ENCODE data around the gene ATXN1. TPM values are rescaled to one million over a fixed set of nuclear protein-coding genes. Genes with fewer than 3 reads are reported as not detected.
A peak's percentile ranks its signal among the peaks of the same experiment; 100 is the strongest.

Gene ATXN1
- total RNA-seq, 3 donors from 2014 or later, result 30.4 to 87.3 (median 50.1) TPM

DNA sequence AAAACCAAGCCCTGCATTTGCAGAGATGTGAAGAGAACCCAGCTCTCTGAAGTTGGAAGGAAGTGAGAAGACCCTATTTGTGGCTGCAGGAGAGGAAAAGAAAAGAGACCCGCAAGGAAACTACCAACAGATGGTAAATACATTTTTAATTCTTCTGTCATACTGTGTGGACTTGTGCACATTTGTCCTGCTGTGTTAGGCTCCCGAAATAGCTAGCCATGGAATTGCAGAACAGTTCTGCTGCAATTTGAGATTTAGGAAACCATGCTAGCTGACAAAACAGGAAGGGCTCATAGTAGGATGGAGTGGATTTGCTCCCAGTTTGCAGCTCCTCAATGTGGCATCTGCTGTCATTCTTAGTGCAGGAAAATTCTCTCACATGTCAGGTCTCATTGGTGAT is 12.1 kb upstream of the ATXN1 start:
- no peaks in the 10 kb centered on the region for H3K36me3 ChIP-seq (ENCODE audit: low read depth)
- TF ChIP-seq, protein P1, sequence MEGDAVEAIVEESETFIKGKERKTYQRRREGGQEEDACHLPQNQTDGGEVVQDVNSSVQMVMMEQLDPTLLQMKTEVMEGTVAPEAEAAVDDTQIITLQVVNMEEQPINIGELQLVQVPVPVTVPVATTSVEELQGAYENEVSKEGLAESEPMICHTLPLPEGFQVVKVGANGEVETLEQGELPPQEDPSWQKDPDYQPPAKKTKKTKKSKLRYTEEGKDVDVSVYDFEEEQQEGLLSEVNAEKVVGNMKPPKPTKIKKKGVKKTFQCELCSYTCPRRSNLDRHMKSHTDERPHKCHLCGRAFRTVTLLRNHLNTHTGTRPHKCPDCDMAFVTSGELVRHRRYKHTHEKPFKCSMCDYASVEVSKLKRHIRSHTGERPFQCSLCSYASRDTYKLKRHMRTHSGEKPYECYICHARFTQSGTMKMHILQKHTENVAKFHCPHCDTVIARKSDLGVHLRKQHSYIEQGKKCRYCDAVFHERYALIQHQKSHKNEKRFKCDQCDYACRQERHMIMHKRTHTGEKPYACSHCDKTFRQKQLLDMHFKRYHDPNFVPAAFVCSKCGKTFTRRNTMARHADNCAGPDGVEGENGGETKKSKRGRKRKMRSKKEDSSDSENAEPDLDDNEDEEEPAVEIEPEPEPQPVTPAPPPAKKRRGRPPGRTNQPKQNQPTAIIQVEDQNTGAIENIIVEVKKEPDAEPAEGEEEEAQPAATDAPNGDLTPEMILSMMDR (IDR thresholded peaks at IDR 0.05), result no peak
- peaks cover 7% of the 10 kb centered on the region for H3K4me1 ChIP-seq (ENCODE audit: low read depth)
- H3K4me3 ChIP-seq, result no peak overlapping the region
- intact Hi-C loops (cut with DNase I, micrococcal nuclease), result no loop called here
- no peaks in the 10 kb centered on the region for H3K9me3 ChIP-seq
- ATAC-seq (no peak), DNase-seq (no peak)

DNA sequence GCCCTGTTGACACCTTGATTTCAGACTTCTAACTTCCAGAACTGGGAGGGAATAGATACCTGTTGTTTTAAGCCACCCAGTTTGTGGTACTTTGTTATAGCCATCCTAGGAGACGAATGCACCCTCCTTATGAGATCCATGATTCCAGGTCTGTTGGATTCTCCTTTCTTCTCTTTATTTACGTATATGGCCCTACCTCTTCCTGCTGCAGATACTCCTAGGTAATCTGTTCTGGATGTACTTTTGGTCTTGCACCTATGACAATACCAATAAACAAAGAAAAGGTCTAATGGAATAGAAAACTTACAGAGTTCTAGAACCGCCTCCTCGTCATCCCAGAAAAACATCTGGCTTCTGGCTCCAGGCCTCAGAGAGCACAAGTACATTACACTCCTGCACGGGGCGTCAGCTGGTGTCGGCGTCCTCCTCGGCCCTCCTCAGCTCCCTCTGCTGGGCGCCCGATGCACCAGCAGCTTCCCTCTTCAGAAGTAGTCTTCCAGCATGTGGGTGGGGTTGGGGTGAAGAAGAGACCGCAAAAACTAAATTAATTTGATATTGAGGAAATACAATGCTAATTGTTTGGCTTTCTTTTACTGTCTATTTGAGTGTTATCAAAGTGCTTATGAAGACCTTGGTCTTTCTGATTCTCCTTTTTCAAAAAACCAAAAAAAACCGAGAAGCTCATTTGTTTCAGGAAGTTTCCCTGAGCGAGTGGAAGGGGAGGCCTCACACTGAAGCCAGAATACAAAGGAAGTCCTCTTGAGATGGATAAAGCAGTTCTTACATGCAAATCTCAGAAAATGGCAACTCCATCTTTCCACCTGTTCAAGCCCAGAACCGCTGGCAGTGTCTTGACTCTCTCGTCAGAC is 9.7 kb upstream of the ATXN1 start:
- ATAC-seq (peak; percentile 96), DNase-seq (peak; percentile 83 to 89 (median 87))
- H3K9me3 ChIP-seq, result no peaks in the 10 kb centered on the region
- TF ChIP-seq, protein P1 (IDR thresholded peaks at IDR 0.05), result peak; percentile 97
- H3K4me3 ChIP-seq, result no peak overlapping the region
- intact Hi-C loops (cut with DNase I, micrococcal nuclease), result no loop called here
- peaks cover 7% of the 10 kb centered on the region for H3K4me1 ChIP-seq (ENCODE audit: low read depth)
- no peaks in the 10 kb centered on the region for H3K36me3 ChIP-seq (ENCODE audit: low read depth)

DNA sequence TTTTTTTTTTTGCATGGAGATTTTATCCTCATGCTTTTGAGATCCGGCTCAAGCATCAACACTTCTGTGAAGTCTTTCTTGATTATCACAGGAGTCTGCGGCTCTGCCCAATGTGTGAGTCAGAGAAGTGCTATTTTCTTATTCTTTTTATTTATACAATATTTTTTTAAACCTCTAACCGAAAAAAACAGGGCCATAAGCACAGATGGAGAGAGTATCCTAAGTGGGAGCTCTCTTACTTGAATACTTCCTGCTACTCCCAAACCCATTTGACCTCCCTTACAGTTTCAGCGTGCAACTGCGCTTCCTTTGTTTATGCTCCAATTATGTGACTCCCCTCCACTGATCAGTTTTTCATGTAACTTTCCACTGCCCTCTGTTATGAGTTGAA is 8.7 kb upstream of the ATXN1 start:
- ATAC-seq (no peak), DNase-seq (no peak)
- TF ChIP-seq, protein P1 (IDR thresholded peaks at IDR 0.05), result no peak
- Histone ChIP-seq H3K36me3 (ENCODE audit: low read depth) (no peaks in the 10 kb centered on the region), H3K9me3 (no peaks in the 10 kb centered on the region), H3K4me3 (no peak overlapping the region), H3K4me1 (ENCODE audit: low read depth) (peaks cover 7% of the 10 kb centered on the region)
- intact Hi-C loops (cut with DNase I, micrococcal nuclease), result loop anchor here in 1 of 2 donors (10.0 kb wide), 1 partner anchor 255 kb away; no protein-coding TSS in a partner anchor

DNA sequence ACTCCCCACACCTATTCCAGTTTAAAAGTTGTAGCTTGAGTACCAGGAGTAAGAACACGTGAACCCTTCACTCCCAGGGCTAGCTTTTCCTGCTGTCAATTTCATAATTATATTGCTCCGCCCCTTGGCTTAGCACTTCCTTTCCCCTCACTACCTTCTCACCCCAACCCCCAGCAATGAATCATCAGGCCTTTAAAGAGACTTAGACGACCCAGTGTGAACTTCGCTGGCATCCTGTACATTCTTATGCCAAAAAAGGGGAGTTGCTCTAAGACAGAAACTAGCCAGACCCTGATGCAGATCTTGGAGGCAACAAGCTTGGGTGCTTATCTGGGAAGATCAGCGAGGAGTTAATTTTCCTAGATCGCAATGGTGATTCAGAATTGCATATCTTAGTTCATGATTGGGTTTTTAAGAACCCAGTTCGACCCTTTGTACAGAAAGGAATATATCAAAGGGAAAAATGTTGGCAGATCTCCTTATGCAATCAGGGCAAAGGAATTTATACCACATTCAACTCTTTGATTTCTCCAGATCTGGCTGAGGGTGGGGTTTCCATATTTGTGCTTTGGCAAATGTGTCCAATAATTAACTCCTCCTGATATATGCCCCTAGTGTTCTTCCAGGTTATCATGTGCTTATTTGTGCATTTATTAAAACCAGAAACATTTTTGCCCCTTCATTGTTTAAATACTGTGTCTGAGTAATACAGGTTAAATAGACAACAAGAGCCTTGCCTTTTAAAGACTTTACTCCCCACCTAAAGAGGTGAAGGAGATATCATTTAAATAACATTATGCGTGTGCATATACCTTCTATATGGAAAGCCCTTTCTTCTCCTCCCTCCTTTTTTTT is 8.1 kb upstream of the ATXN1 start:
- Histone ChIP-seq H3K4me1 (ENCODE audit: low read depth) (peaks cover 7% of the 10 kb centered on the region), H3K36me3 (ENCODE audit: low read depth) (no peaks in the 10 kb centered on the region)
- ATAC-seq, result peak; percentile 83

DNA sequence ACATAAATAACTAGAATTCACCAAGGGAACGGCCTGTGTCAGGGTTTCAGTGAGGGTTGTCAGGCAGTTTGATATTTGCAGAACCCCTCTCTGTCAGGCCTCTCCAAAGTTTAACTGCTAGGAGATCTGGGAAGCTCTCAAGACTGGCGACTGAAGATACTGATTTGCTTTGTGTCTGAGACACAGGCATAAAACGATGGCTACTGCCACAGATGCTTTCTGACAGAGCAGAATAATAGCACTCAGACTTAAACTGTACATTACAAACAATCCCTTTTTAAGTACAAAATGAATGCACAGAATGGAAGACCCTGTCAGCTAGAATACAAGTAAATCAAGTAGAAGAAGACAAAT is 7.2 kb upstream of the ATXN1 start:
- Histone ChIP-seq H3K9me3 (no peaks in the 10 kb centered on the region), H3K4me3 (no peak overlapping the region), H3K4me1 (ENCODE audit: low read depth) (peaks cover 7% of the 10 kb centered on the region), H3K36me3 (ENCODE audit: low read depth) (no peaks in the 10 kb centered on the region)
- TF ChIP-seq, protein P1 (IDR thresholded peaks at IDR 0.05), result no peak
- intact Hi-C loops (cut with DNase I, micrococcal nuclease), result loop anchor here in 1 of 2 donors (10.0 kb wide), 1 partner anchor 254 kb away; no protein-coding TSS in a partner anchor
- DNase-seq (no peak), ATAC-seq (no peak)

More for the DNA sequence above, 8.1 kb upstream of the ATXN1 start:
- TF ChIP-seq, protein P1 (IDR thresholded peaks at IDR 0.05), result no peak
- DNase-seq, result peak in 1 of 3 donors; percentile 53
- H3K4me3 ChIP-seq, result no peak overlapping the region
- H3K9me3 ChIP-seq, result no peaks in the 10 kb centered on the region
- intact Hi-C loops (cut with DNase I, micrococcal nuclease), result loop anchor here in 1 of 2 donors (10.0 kb wide), 1 partner anchor 255 kb away; no protein-coding TSS in a partner anchor

All from mucosa of descending colon (tissue), 3 donors.